ENCODE measurements around the gene TTI1.
"Not testable (repeated sequence)": the region's sequence is repeated elsewhere in the genome, so short reads cannot be mapped to it uniquely, and the experiment has no call there.

TTI1 gene

GRCh38 chr20:37986873-37987601 lies 46.2 kb downstream of the TTI1 start:
- DNase-seq = no peak

GRCh38 chr20:37986044-37986858 lies 47.0 kb downstream of the TTI1 start:
- no peak for DNase-seq

- DNase-seq = no peak
Measured at GRCh38 chr20:37984018-37984785, 49.1 kb downstream of the TTI1 start.

- DNase-seq = no peak
Measured at GRCh38 chr20:37983286-37983685, 50.0 kb downstream of the TTI1 start.

- DNase-seq = no peak
Measured at GRCh38 chr20:37981568-37981967, 51.7 kb downstream of the TTI1 start.

- DNase-seq = no peak
Measured at GRCh38 chr20:37980876-37981275, 52.4 kb downstream of the TTI1 start.

- no peak for DNase-seq
Measured at GRCh38 chr20:37980383-37980782, 52.9 kb downstream of the TTI1 start.

GRCh38 chr20:37979021-37979985 lies 54.0 kb downstream of the TTI1 start:
- no peak for DNase-seq

- no peak for DNase-seq
Measured at GRCh38 chr20:37977786-37978185, 55.5 kb downstream of the TTI1 start.

GRCh38 chr20:37977338-37977737 lies 55.9 kb downstream of the TTI1 start:
- DNase-seq = no peak

GRCh38 chr20:37976887-37977286 lies 56.4 kb downstream of the TTI1 start:
- no peak for DNase-seq

- no peak for DNase-seq
Measured at GRCh38 chr20:37973059-37973910, 60.0 kb downstream of the TTI1 start.

- no peak for DNase-seq
Measured at GRCh38 chr20:37972256-37973058, 60.8 kb downstream of the TTI1 start.

GRCh38 chr20:37971561-37972127 lies 61.6 kb downstream of the TTI1 start:
- DNase-seq = no peak

GRCh38 chr20:37970856-37971245 lies 62.4 kb downstream of the TTI1 start:
- DNase-seq = no peak

- no peak for DNase-seq
Measured at GRCh38 chr20:37969949-37970855, 63.1 kb downstream of the TTI1 start.

GRCh38 chr20:37968841-37969401 lies 64.3 kb downstream of the TTI1 start:
- no peak for DNase-seq

GRCh38 chr20:37963483-37963882 lies 69.8 kb downstream of the TTI1 start:
- not testable (repeated sequence) for DNase-seq

GRCh38 chr20:37961066-37961465 lies 72.2 kb downstream of the TTI1 start:
- DNase-seq = no peak

Data from CD4-positive, alpha-beta T cell treated with Interleukin-6 for 4 hours (primary cell).